HG03196 (cell line): ENCODE results near the gene MLXIP.
"Not testable (repeated sequence)": the region's sequence is repeated elsewhere in the genome, so short reads cannot be mapped to it uniquely, and the experiment has no call there.

Experiments
- ATAC-seq: cut with Tn5 transposase; IDR thresholded peaks from one replicate; pipeline ENCODE4 v1.9.1; 2021; ENCODE audit not compliant: unreplicated experiment

The MLXIP gene

DNA sequence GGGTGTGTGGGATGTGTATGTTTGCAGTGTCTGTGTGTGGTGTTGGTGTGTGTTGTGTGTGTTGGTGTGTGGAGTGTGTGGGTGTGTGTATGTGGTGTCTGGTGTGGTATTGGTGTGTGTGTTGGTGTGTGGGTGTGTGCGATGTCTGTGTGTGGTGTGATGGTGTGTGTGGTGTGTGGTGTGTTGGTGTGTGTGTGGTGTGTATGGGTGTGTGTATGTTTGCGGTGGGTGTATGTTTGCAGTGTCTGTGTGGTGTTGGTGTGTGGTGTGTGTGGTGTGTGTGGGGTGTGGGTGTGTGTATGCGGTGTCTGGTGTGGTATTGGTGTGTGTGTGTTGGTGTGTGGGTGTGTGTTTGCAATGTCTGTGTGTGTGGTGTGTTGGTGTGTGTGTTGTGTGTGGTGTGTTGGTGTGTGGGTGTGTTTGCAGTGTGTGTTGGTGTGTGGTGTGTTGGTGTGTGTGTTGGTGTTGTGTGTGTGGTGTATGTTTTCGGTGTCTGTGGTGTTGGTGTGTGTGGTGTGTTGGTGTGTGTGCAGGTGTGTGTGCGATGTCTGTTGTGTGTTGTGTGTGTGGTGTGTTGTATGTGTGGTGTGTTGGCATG, 15.7 kb downstream of the MLXIP start:
- no peak for ATAC-seq

DNA sequence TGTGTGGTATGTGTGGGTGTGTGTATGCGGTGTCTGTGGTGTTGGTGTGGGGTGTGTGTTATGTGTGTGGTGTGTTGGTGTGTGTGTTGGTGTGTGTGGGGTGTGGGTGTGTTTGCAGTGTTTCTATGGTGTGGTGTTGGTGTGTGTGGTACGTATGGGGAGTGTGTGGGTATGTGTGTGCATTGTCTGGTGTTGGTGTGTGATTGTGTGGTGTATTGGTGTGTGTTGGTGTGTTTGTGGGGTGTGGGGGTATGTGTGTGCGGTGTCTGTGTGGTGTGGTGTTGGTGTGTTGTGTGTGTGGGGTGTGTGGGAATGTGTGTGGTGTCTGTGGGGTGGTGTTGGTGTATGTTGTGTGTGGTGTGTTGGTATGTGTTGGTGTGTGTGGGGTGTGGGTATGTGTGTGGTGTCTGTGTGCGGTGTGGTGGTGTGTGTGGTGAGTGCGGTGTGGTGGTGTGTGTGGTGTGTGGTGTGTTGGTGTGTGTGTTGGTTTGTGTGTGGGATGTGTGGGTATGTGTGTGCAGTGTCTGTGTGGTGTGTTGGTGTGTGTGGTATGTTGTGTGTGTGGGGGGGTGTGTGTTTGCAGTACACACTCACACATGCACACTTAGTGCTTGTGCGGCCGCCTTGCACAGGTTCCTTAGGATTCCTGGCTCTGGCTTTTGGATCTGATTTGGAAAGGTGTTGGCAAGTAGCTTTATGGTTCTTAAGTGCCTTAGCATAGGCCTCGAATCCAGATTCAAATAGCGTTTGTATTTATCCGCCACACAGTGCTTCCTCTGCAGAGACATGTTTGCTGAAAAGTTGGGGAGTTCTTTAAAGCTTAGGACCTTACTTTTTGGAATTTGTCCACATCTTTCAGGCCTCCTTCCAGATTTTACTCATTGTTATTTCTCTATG, 16.4 kb downstream of the MLXIP start:
- no peak for ATAC-seq

DNA sequence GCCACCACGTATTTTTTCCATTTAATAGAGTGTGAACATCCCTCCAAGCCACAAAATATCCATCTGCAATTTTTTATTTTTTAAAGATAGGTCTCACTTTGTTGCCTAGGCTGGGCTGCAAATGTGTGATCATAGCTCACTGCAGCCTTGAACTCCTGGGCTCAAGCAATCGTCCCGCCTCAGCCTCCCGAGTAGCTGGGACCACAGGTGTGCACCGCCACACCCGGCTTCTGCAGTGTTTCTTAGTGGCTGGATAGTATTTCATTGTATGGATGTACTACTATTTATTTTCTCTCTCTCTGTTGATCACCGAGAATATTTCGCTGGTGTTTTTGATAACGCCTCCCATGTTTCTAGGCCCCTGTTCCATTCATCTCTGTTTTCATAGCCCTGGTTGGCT, 17.5 kb downstream of the MLXIP start:
- no peak for ATAC-seq

DNA sequence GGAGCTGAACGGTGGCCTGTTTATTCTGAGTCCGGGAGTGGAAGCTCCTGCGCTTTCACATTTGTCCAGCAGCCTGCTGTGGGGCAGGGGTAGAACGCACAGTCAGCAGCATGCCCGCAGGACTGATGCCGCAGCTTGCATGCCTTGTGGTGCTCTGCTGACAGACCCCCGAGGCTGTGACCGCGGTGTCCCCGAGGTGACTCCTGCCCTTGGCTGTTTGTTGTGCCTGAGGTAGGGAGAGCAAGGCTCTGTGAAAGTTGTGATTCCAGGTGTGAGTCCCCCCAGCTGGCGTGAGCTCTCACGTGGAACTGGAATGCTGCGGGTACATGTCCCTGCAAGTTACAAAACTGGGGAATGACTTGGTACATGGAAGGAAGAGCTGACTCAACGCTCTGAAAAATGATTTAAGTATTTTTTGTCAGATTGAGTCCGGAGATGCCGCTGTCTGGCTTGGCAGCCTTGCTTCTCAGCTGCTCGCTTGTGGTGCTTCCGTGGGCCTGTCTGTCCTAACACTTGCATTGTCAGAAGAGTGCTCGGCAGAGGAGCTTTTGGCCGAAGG, 18.1 kb downstream of the MLXIP start:
- no peak for ATAC-seq

DNA sequence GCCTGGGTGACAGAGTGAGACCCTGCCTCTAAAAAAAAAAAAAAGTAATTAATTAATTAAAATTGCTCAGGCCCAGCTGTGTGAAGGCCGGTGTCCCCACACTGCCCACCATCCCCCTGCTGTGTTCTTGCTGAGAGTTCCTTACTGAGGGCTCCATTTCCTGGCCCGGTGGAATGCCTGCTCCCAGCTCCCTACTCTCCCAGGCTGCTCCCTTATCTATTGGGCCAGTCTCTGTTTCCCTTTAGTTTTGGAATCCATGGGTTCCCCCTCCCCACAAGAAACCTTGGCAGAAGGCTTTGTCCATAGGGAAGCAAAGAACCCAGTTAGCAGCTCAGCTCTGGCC, 19.0 kb downstream of the MLXIP start:
- ATAC-seq, result no peak

DNA sequence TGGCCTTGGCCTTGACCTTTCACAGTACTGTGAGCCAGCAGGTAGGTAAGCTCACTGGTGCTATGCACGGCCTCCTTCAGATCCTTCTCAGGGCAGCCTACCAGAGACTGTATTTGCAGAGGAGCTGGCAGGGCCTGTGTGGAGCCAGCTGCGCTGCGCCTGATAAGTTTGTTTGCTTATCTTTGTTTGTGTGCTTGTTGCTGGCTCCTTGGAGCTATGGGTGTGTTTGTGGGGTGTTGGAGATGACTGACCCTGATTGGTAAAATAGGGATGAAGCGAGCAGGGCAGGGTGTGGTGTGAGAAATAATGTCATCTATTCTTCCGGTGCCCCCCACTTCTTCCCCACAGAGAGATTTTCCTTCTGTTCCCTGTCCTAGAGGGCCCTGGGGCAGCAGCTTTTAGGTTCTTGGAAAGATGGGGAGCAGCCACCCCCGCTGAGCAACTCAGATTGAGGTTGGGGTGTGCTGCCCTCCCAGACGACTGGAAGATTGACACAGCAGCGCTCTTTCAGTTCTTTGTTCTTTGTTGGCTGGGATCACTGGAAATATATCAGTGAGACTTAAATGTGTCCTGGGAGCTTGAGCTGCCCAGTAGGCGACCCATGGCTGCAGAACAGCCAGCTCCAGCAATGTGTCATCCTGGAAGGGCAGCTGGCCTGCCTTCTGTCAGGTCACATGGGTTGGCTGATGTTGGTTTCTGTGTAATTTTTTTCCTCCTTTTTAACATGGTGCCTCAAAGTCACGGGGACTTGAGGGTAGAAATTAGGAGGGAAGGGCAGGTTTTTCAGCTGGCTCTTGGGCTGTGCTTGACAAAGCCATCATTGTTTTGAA, 19.6 kb downstream of the MLXIP start:
- no peak for ATAC-seq

DNA sequence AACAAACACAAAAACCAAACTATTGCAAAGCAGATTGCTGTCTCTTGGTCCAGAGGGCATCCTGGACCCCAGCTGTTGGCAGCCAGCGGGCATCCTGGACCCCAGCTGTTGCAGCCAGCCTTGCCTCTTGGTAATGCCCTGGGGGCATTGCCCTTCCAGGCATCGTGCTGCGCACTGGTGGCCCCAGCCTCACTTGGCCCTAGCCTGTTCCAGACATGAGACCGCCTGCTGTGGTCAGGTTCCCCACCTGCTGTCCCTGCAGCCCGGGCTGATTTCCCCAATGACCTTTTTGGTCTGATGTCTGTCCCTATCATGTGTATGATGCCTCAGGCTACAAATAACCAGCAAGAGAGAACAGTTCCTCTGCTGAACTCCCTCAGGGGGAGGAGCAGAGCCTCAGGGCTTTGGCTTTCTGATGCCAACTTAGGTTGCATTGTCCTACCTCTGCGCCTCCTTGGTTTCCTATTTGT, 20.8 kb downstream of the MLXIP start:
- ATAC-seq, result no peak

DNA sequence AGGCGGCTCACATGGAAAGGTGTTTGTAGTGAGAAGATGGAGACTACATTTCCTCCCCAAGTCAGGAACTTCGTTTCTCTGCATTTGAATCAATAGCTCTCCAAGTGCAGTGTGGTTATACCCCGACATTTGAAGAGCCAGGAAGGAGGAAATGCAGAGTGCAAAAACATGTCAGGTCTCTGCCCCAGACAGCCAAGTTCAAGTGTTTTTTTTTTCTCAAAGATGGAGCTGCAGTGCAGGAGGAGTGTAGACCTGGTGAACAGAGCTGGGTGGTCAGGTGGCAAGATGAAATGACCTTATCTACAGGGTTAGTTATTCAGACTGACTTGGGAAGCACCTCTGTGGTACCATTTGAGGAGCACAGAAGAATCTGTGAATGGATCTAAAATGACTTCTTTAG, 21.3 kb downstream of the MLXIP start:
- no peak for ATAC-seq

DNA sequence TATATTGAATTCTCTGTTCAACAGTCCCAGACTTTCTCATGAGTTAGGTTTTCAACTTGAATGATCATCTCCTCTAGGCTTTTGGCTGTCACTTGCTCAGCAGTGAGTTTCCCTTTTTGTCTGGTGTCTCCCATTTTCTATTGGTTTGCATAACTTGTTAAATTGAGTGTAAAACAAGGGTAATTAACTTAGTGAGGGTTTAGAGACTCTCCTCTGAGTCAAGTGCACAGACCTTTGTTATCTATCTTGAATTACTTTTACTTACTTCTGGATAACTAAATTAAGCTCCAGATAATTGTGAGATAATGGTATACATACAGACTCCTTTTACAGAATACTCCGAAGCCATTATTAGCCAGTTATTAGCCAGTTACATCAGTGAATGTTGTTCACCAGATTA, 22.0 kb downstream of the MLXIP start:
- ATAC-seq, result no peak

DNA sequence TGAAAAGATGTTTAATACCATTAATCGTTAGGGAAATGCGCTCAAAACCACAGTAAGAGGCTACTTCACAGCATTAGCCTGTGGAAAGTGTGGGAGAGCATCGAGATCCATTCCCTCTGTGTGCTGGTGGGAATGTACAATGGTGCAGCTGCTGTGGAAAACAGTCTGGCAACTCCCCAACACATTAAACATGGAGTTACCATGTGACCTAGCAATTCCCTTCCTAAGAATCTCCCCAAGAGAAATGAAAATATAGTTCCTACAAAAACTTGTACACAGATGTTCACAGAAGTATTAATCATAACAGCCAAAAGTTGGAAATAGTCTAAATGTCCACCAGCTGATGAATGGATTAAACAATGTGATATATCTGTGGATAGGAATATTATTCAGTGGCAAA, 23.8 kb downstream of the MLXIP start:
- no peak for ATAC-seq

DNA sequence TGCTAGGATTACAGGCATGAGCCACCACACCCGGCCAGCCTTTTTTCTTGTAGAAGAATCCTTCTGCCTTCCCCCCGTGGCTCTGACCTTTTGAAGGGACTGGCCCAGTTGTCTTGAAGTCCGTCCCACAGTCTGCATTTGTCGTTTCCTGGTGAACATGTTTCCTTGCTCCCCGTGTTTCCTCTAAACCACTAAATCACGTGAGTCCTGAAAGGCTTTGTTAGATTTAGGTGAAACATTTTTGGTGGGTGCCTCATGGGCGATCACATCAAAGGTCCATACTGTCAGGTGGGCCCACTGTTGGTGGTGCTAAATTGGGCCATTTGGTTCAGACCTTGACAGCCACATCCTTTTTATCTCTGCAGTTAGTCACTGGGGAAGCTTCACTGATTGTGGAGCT, 26.3 kb downstream of the MLXIP start:
- no peak for ATAC-seq

DNA sequence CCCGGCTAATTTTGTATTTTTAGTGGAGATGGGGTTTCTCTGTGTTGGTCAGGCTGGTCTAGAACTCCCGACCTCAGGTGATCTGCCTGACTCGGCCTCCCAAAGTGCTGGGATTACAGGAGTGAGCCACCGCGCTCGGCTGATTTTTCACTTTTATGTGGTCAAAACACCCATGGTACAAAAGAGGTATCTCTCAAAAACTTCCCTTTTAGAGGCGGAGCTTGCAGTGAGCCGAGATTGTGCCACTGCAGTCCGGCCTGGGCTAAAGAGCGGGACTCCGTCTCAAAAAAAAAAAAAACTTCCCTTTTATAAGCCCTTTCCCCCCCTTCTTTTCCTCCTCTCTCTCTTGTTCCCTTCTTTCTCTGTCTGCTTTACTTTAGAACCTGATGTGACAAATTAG, 26.9 kb downstream of the MLXIP start:
- ATAC-seq, result not testable (repeated sequence)

DNA sequence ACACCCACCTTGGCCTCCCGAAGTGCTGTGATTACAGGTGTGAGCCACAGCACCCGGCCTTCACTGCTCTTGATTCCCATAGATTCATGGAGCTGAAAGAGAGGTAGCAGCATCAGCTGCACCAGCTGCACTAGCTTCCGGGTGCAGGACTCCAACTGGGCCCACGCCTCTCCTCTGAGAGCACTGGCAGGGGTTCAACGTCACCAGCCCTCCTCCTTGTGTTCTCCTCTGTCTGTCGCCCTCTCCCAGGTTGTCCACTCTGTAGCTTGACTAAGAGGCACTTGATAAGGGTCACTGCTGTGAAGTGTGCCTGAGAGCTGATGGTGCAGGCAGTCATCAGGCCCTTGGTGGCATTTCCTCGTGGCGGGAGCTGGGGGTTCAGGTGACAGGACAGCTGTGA, 28.3 kb downstream of the MLXIP start:
- ATAC-seq, result no peak

DNA sequence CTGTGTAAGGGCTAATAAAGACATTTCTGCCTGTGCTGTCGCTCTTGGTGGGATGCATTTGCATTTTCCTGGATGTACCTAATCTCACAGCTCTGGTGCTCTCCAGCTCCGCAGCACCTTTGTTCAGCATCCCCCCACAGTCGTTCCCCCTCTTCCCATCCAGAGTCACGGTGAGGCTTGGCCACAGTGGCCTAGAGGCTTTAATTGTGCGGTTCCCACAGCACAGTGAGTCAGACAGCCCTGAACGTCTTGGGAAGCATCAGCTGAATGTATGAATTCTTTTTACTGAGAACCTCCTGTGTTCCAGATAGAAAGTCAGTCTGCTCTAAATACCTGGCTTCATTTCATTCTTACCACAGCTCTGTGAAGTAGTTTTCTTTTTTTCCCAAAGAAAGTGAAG, 28.7 kb downstream of the MLXIP start:
- ATAC-seq, result no peak

DNA sequence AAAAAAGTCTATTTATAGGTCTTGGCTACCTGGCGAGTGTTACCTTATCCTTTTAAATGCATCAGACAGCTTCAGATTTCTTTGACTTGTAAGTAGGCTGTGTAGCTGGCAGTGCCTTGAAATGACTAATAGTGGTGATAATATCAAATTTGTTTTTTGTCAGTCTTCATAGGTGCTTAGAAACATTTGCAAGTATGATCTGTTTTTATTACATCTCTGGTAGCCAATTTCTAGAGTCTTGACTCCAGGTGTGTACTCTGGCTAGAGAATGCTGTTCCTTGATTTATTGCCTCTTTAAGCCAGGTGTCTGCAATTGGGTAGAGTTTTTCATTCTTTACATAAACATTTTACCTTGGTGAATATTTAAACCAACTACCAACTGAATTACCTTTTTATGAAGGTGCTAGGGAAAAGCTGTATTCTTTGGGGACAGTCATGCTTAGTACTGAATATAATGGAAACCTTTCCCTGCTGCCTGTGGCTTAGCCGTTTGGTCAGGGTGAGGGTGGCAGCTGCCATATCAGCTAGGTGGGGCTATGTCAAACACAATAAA, 32.6 kb downstream of the MLXIP start:
- no peak for ATAC-seq

DNA sequence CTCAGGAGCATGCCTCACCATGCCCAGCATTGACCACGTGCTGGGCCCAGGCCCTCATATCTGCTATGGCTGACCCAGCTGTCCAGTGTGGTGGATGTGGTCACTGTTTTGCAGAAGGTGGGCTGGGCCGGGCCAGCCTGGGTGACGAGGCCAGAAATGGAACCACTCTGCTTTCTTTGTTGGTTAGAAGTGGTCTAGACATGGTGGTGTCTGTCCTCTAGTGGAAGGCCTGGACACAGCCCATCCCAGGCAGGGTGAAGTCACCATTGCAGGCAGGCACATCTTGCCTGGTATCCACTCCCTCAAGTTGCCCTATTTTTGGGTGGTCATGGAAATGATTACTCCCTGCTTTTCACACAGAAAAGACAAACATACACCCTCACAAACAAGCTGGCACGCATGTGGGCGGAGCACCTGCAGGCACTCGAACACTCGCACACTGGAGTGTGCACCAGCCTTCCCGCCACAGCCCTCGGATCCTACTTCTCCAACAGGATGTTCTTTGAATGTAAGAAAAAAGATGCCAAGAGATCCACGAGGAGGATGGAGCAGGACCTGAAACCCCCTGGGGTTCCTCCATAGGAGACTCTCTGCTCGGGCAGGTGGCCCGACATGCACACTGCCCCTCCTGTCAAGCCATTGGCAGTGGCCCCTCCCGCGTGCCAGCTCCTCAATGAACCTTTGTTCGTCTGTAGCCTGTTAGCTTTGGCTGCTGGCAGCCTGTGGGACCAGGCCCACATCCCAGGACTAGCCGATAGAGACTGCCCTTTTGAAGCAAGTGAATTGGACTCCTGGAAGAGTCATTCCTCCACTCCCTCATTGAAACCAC, 38.4 kb downstream of the MLXIP start:
- ATAC-seq, result no peak

DNA sequence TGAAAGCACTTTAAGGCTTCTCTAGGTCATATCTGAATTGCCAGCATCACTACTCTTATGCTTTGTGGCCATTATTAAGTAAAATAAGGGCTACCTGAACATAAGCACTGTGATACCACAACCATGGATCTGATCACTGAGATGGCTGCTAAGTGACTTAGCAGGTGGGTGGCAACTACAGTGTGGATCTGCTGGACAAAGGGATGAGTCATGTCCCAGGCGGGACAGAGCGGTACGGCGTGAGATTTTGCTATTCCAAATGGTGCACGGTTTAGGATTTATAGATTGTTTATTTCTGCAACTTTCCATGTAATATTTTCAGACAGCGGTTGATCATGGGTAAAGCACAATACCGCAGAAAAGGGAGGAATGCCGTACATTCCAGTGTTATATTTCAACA, 39.4 kb downstream of the MLXIP start:
- no peak for ATAC-seq

DNA sequence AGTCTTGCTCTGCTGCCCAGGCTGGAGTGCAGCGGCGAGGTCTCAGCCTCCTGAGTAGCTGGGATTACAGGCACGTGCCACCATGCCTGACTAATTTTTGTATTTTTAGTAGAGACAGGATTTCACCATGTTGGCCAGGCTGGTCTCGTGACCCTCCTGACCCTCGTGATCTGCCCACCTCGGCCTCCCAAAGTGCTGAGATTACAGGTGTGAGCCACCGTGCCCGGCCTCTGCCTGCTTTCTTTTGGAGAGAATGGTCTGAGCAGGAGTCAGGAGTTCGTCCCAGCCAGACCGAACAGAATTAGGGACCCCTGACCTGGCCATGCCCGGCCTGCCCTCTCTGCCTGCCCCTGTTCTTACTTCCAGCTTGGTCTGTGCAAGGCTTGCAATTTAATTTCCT, 42.8 kb downstream of the MLXIP start:
- not testable (repeated sequence) for ATAC-seq

DNA sequence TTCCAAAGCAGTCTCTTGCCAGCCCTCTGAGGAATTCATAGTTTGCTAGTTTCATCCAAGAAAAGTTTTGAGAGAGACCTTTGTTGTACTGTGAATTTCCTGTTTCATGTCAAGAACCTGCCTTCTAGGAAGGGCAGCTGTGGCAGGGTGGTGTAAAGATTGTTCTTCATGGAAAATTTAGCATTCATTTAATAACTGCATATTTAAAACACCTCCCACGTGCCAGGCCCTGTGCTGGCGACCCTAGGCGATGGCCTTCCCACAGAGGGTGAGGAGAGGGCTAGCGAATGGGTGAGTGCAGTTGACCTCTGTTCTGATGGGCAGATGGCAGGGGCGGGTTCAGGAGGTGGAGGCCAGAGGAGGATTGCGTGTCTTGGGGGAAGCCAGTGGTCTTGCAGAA, 43.2 kb downstream of the MLXIP start:
- no peak for ATAC-seq

DNA sequence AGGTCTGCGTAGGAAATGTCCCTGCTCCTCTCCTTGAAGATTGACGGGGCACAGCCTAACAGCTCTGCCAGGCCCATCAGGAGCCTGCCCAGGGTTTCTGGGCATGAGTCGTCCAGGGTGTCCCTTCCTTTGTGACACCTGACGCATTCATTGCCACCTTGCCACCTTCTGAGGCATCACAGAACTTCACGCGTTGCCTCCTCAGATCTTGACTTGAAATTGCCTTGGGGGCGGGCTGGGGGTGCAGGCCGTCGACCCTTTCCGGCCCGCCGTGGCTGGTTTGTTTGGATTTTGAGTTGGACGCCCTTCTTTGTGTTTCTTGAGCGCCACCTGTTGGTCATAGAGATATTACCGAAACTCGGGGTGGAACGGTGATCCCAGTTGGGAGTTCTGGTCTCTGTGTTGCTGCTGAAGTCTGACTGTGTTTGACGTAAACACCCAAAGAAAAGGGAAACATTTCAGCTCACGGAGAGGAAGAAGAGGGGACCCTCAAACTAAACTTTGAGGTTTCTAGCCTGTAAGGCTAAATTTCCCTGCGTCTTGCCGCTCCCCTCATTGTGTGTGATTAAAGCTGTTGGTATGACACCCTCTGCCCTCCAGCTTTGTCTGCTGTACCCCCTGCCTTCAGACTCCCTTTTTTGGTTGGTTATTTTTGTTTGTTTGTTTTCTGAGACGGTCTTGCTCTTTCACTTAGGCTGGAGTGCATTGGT, 44.6 kb downstream of the MLXIP start:
- ATAC-seq, result no peak
